HL-60 (cell line): ENCODE results near the gene MIF4GD.
A peak's percentile ranks its signal among the peaks of the same experiment; 100 is the strongest.

Source experiments
- DNase-seq, 2 experiments: peaks; one replicate each; pipeline ENCODE4 v3.0.0-alpha.2; 2010 to 2020; ENCODE audit warnings: low read depth in 1 of 2, low spot score in 1 of 2
- H3K27ac ChIP-seq: fragments of 250-450 bp; sonication (Bioruptor Pico); replicated peaks from 2 replicates; pipeline ENCODE4 v1.5.1; 2020; ENCODE audit warnings: mild to moderate bottlenecking, moderate library complexity
- H3K27me3 ChIP-seq: fragments of 250-450 bp; sonication (Bioruptor Pico); 2 replicates; pipeline ENCODE4 v1.5.1; 2021; ENCODE audit warnings: mild to moderate bottlenecking, moderate library complexity; ENCODE audit not compliant: insufficient read depth, poor library complexity, severe bottlenecking
- H3K4me3 ChIP-seq: replicated peaks from 2 replicates; pipeline ENCODE4 v1.5.1; 2011; ENCODE audit warnings: mild to moderate bottlenecking, control low read depth, low read length; ENCODE audit not compliant: insufficient read depth
- CTCF ChIP-seq: IDR thresholded peaks from one replicate; pipeline ENCODE4 v1.5.1; 2011; ENCODE audit warnings: low read length, control low read depth, inconsistent platforms; ENCODE audit not compliant: insufficient read depth
- GABPA ChIP-seq: IDR thresholded peaks from 2 replicates; pipeline ENCODE4 v1.6.1; 2012; ENCODE audit warnings: low read depth
- POLR2AphosphoS5 ChIP-seq: IDR thresholded peaks from 2 replicates; pipeline ENCODE4 v1.6.1; 2012; ENCODE audit warnings: low read depth
- REST ChIP-seq: IDR thresholded peaks from 2 replicates; pipeline ENCODE4 v1.6.1; 2012; ENCODE audit warnings: low read depth; ENCODE audit not compliant: insufficient replicate concordance
- SPI1 ChIP-seq: IDR thresholded peaks from 2 replicates; pipeline ENCODE4 v1.6.1; 2012; ENCODE audit warnings: low read depth, mild to moderate bottlenecking, borderline replicate concordance

Gene MIF4GD

GRCh38 chr17:75239778-75240393 lies 31.1 kb downstream of the MIF4GD start:
- DNase-seq = no peak
- no peaks in the 10 kb centered on the region for H3K27me3 ChIP-seq
- H3K27ac ChIP-seq = no peak overlapping the region
- H3K4me3 ChIP-seq = no peak overlapping the region
- TF ChIP-seq REST (no peak), CTCF (no peak), POLR2AphosphoS5 (no peak), SPI1 (no peak), GABPA (no peak)

DNA sequence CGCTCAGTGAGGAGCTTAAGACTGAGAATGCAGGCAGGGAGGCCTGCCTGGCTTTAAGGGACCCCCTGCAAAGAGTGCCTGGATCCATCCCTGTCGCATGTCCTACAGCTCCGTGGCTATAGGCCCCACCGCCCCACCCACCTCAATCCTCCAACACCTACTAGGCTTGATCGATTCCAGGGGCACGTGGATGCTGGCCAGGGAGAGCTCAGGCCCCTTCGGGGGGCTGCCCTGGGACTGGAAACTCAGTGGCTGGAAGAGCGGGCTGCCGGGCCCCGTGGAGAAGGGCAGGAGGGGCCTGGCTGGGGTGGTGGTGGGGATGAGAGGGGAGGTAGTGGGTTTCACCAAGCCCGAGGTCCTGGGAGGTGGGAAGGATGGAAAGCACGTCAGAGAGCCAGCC lies 31.8 kb downstream of the MIF4GD start:
- Histone ChIP-seq H3K27me3 (no peaks in the 10 kb centered on the region), H3K27ac (no peak overlapping the region)
- TF ChIP-seq REST = no peak
- no peak for TF ChIP-seq GABPA
- TF ChIP-seq CTCF = no peak
- no peak for TF ChIP-seq SPI1
- TF ChIP-seq POLR2AphosphoS5 = no peak

GRCh38 chr17:75238684-75239191 lies 32.3 kb downstream of the MIF4GD start:
- no peak overlapping the region for H3K27ac ChIP-seq
- peak in 1 of 2 experiments; percentile 73 for DNase-seq
- no peak overlapping the region for H3K4me3 ChIP-seq
- no peaks in the 10 kb centered on the region for H3K27me3 ChIP-seq
- TF ChIP-seq CTCF = peak; percentile 93
- no peak for TF ChIP-seq SPI1
- TF ChIP-seq POLR2AphosphoS5 = peak; percentile 58
- TF ChIP-seq REST = no peak
- no peak for TF ChIP-seq GABPA

More for the DNA sequence above, 31.8 kb downstream of the MIF4GD start:
- H3K4me3 ChIP-seq = no peak overlapping the region
- no peak for DNase-seq
